ENCODE measurements around the gene FCHSD2. TPM values are rescaled to one million over a fixed set of nuclear protein-coding genes. Genes with fewer than 3 reads are reported as not detected.

The FCHSD2 gene
- total RNA-seq, 4 donors from 2014 or later: 17.0 to 40.0 (median 27.0) TPM

DNA sequence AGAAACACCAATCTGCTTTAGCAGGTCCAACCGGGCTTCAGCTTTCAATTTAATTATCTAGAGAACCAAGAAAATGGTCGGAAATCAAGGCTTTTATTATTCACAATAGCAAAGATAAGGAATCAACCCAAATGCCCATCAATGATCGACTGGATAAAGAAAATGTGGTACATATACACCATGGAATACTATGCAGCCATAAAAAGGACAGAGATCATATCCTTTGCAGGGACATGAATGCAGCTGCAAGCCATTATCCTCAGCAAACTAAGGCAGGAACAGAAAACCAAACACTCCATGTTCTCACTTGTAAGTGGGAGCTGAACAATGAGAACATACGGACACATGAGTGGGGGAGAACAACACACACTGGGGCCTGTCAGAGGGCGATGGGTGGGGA lies 274.1 kb downstream of the FCHSD2 start:
- no peak for TF ChIP-seq EP300 (IDR thresholded peaks at IDR 0.05)
- no peak for TF ChIP-seq POLR2A (IDR thresholded peaks at IDR 0.05)
- TF ChIP-seq POLR2AphosphoS5 (IDR thresholded peaks at IDR 0.05): no peak
- TF ChIP-seq, protein P1, sequence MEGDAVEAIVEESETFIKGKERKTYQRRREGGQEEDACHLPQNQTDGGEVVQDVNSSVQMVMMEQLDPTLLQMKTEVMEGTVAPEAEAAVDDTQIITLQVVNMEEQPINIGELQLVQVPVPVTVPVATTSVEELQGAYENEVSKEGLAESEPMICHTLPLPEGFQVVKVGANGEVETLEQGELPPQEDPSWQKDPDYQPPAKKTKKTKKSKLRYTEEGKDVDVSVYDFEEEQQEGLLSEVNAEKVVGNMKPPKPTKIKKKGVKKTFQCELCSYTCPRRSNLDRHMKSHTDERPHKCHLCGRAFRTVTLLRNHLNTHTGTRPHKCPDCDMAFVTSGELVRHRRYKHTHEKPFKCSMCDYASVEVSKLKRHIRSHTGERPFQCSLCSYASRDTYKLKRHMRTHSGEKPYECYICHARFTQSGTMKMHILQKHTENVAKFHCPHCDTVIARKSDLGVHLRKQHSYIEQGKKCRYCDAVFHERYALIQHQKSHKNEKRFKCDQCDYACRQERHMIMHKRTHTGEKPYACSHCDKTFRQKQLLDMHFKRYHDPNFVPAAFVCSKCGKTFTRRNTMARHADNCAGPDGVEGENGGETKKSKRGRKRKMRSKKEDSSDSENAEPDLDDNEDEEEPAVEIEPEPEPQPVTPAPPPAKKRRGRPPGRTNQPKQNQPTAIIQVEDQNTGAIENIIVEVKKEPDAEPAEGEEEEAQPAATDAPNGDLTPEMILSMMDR (IDR thresholded peaks at IDR 0.05): no peak
- no peak overlapping the region for H3K27ac ChIP-seq
- H3K36me3 ChIP-seq: peaks cover 0 to 7% of the 10 kb centered on the region in 2 donors
- no peaks in the 10 kb centered on the region for H3K27me3 ChIP-seq
- H3K4me3 ChIP-seq: no peak overlapping the region
- ATAC-seq: no peak
- 94 to 97% methylated on average over 4 to 5 of the region's 5 CpGs for WGBS, 2 donors (ENCODE audit: low coverage in 1 of 2)
- H3K4me1 ChIP-seq: peaks cover 11 to 31% (median 17%) of the 10 kb centered on the region in 3 donors
- H3K9me3 ChIP-seq: no peaks in the 10 kb centered on the region

DNA sequence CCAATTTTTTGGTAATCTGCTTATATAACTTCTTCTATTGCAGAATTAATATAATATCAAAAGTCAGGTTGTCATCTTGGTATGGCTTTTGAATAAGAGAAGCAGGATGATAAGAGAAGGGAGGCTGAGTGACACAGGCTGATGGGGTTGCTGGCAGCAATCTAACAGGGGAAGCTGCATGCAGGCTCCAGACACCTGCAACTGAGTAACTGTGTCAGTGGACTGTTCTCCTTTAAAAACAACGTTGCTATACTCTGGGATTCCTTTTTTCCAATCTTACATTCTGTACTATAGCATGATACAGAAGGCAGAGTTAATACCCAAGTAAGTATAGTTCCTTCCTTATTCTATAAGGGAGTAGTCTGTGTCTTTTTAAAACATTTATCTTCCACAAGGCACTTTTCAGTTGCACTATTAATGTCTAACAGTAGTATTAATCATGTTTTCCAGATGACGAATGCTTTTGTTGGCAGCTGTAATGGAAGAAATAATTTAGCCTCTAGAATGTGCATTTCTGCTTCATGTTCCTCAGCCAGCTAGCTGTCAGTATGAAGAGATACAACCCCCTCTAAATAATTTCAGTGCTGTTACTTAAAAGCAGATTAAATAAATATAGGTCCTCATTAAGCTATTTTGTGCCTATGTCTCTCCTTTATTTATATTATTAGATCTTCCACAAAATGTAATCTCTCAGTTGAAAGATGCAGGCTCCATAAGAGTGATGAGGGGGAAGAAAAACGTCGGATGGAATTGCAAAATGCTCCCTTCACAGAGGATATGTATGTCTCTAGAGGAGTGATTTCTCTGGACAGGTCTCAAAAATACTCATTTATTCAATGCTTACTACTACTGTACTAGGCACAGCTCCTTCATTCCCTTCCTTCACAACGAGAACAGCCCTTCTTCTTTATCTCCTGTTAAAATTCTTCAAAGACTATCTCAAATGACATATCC lies 277.1 kb downstream of the FCHSD2 start:
- TF ChIP-seq, protein P1 (IDR thresholded peaks at IDR 0.05): no peak
- TF ChIP-seq POLR2AphosphoS5 (IDR thresholded peaks at IDR 0.05) (no peak), EP300 (IDR thresholded peaks at IDR 0.05) (no peak), POLR2A (IDR thresholded peaks at IDR 0.05) (no peak)
- WGBS, 2 donors (ENCODE audit: low coverage in 1 of 2): 6 to 12% methylated on average over 5 of the region's 5 CpGs
- Histone ChIP-seq H3K4me1 (peaks cover 11 to 23% (median 17%) of the 10 kb centered on the region in 3 donors), H3K4me3 (no peak overlapping the region), H3K36me3 (peaks cover 0 to 7% of the 10 kb centered on the region in 2 donors), H3K9me3 (no peaks in the 10 kb centered on the region), H3K27me3 (no peaks in the 10 kb centered on the region), H3K27ac (peak overlapping the region; percentile 9 to 58 (median 46))
- ATAC-seq: no peak

- H3K27me3 ChIP-seq: no peaks in the 10 kb centered on the region
- H3K36me3 ChIP-seq: peaks cover 0 to 7% of the 10 kb centered on the region in 2 donors
- H3K4me3 ChIP-seq: no peak overlapping the region
- H3K4me1 ChIP-seq: peaks cover 11 to 23% (median 17%) of the 10 kb centered on the region in 3 donors
- TF ChIP-seq, protein P1 (IDR thresholded peaks at IDR 0.05): no peak
- TF ChIP-seq EP300 (IDR thresholded peaks at IDR 0.05) (no peak), POLR2AphosphoS5 (IDR thresholded peaks at IDR 0.05) (no peak), POLR2A (IDR thresholded peaks at IDR 0.05) (no peak)
- no peaks in the 10 kb centered on the region for H3K9me3 ChIP-seq
- 48% methylated on average over 1 of the region's 1 CpG; no CpG with 5 or more reads in 1 of the 2 donors for whole genome bisulfite sequencing, 2 donors (ENCODE audit: low coverage in 1 of 2)
- no peak for ATAC-seq
- H3K27ac ChIP-seq: peak overlapping the region in 2 of 4 donors; percentile 13 to 37
These were observed 278.2 kb downstream of the FCHSD2 start for GRCh38 chr11:72863916-72864315.

DNA sequence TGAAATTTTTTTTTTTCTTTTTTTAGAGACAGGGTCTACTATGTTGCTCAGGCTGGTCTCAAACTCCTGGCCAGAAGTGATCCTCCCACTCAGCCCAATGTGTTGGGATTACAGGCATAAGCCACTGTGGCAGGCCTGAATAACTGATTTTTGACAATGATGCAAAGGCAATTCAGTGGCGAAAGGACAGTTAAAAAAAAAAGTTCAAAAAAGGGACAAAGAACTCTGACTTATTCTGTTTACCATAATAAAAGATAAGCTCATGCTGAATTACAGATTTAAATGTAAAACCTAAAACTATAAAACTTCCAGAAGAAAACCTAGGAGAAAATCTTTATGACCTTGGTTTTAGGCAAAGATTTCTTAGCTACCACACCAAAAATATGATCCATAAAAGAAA lies 279.0 kb downstream of the FCHSD2 start:
- H3K27me3 ChIP-seq: no peaks in the 10 kb centered on the region
- H3K4me1 ChIP-seq: peaks cover 11 to 23% (median 17%) of the 10 kb centered on the region in 3 donors
- no peak for ATAC-seq
- H3K4me3 ChIP-seq: no peak overlapping the region
- H3K9me3 ChIP-seq: no peaks in the 10 kb centered on the region
- H3K27ac ChIP-seq: no peak overlapping the region
- peaks cover 0 to 4% of the 10 kb centered on the region in 2 donors for H3K36me3 ChIP-seq
- WGBS, 2 donors (ENCODE audit: low coverage in 1 of 2): 100% methylated on average over 1 of the region's 1 CpG; no CpG with 5 or more reads in 1 of the 2 donors
- TF ChIP-seq POLR2AphosphoS5 (IDR thresholded peaks at IDR 0.05) (no peak), POLR2A (IDR thresholded peaks at IDR 0.05) (no peak), EP300 (IDR thresholded peaks at IDR 0.05) (no peak)
- TF ChIP-seq, protein P1 (IDR thresholded peaks at IDR 0.05): no peak

Measured in gastroesophageal sphincter (tissue), 4 donors.